SU-DHL-6 (cell line): Measurements from ENCODE around the gene L2HGDH.

Experiments used
- EZH2phosphoT487 ChIP-seq: fragments of 200-600 bp; sonication (generic), shearing (Covaris generic); conservative IDR thresholded peaks from 2 replicates; pipeline ENCODE4 v1.6.1; 2018; ENCODE audit warnings: mild to moderate bottlenecking, antibody characterized with exemption, low read length, moderate library complexity, mixed read lengths
- TF ChIP-seq, protein P1 (sequence below): fragments of 200-600 bp; sonication (generic); IDR thresholded peaks from one replicate; pipeline ENCODE4 v1.5.1; 2017; ENCODE audit warnings: antibody characterized with exemption, mild to moderate bottlenecking, low read length, moderate library complexity; ENCODE audit not compliant: insufficient read depth, poor library complexity, severe bottlenecking

DNA sequence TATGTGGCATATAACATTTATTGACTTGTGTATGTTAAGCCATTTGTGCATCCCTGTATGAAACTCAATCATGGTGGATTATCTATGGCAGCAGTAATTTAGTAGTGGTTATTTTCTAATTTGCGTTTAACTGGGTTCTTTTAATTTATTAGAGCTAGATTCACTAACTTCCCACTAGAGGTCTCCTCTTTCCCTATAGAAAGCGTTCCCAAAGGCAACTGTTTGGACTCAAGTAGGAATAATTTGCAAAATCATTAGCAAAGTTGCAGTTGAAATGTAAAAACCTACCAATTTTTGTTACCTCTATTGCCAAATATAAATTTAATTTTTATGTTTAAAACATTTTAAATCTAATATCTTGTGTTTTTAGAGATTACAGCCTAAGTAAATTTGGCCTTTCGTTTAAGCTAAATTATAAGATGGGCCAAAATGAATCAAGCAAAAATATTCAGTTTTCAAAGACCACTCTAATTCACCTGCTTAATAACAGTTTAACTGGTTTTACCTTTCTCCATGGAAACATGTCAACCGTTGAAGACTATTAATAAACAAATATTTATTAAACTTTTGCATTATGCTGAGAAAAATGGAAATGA is 6.1 kb upstream of the L2HGDH start:
- TF ChIP-seq, protein P1, sequence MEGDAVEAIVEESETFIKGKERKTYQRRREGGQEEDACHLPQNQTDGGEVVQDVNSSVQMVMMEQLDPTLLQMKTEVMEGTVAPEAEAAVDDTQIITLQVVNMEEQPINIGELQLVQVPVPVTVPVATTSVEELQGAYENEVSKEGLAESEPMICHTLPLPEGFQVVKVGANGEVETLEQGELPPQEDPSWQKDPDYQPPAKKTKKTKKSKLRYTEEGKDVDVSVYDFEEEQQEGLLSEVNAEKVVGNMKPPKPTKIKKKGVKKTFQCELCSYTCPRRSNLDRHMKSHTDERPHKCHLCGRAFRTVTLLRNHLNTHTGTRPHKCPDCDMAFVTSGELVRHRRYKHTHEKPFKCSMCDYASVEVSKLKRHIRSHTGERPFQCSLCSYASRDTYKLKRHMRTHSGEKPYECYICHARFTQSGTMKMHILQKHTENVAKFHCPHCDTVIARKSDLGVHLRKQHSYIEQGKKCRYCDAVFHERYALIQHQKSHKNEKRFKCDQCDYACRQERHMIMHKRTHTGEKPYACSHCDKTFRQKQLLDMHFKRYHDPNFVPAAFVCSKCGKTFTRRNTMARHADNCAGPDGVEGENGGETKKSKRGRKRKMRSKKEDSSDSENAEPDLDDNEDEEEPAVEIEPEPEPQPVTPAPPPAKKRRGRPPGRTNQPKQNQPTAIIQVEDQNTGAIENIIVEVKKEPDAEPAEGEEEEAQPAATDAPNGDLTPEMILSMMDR: peak; percentile 46
- no peak for TF ChIP-seq EZH2phosphoT487
